Heart right ventricle (tissue), 16 donors: Measurements from ENCODE around the gene S100A4. TPM values are rescaled to one million over a fixed set of nuclear protein-coding genes. Genes with fewer than 3 reads are reported as not detected.
"Not testable (repeated sequence)": the region's sequence is repeated elsewhere in the genome, so short reads cannot be mapped to it uniquely, and the experiment has no call there.

Experiments used
- ATAC-seq, 8 donors: fragments of 200-7000 bp; cut with Tn5 transposase; one replicate each; pipeline ENCODE4 v1.9.1; 2020; ENCODE audit warnings: mild to moderate bottlenecking in 8 of 8, moderate library complexity in 8 of 8, moderate number of reproducible peaks in 1 of 8
- DNase-seq, 2 donors: peaks; one replicate each; pipeline ENCODE4 v3.0.0-alpha.2; 2020
- H3K27ac ChIP-seq, 10 donors: fragments of 200-600 bp; sonication (generic) in 2 of 10; one replicate each; pipeline versions ENCODE4 v1.5.0 to v1.8.0; 2020 to 2022; ENCODE audit warnings: mild to moderate bottlenecking in 3 of 10
- H3K27me3 ChIP-seq, 7 donors: fragments of 200-600 bp; one replicate each; pipeline ENCODE4 v1.8.0; 2021 to 2022; ENCODE audit warnings: mild to moderate bottlenecking in 2 of 7
- H3K36me3 ChIP-seq, 9 donors: fragments of 200-600 bp; sonication (generic) in 1 of 9; one replicate each; pipeline versions ENCODE4 v1.5.0 to v1.8.0; 2020 to 2022; ENCODE audit warnings: mild to moderate bottlenecking in 2 of 9
- H3K4me1 ChIP-seq, 9 donors: fragments of 200-600 bp; sonication (generic) in 1 of 9; one replicate each; pipeline versions ENCODE4 v1.5.0 to v1.8.0; 2020 to 2022; ENCODE audit warnings: mild to moderate bottlenecking in 4 of 9
- H3K4me3 ChIP-seq, 10 donors: fragments of 200-600 bp; sonication (generic) in 2 of 10; one replicate each; pipeline versions ENCODE4 v1.5.0 to v1.8.0; 2020 to 2022; ENCODE audit warnings: mild to moderate bottlenecking in 7 of 10, moderate library complexity in 2 of 10
- H3K9me3 ChIP-seq, 11 donors: fragments of 200-600 bp in 10 of 11; sonication (generic) in 2 of 11; one replicate each; pipeline versions ENCODE4 v1.5.0 to v1.8.0; 2013 to 2022; ENCODE audit warnings: mild to moderate bottlenecking in 2 of 11, control low read depth in 1 of 11, moderate library complexity in 1 of 11
- CTCF ChIP-seq, 9 donors: fragments of 200-600 bp; sonication (generic) in 2 of 9; IDR thresholded peaks; one replicate each; pipeline versions ENCODE4 v1.5.0 to v1.8.0; 2021 to 2022; ENCODE audit warnings: antibody characterized with exemption in 9 of 9, mild to moderate bottlenecking in 5 of 9, moderate library complexity in 1 of 9
- whole genome bisulfite sequencing, 2 donors: extraction: QIAGEN DNeasy Blood & Tissue Kit; methylation state at CpG; one replicate each; pipeline ENCODE4 v1.1.7; 2013; ENCODE audit warnings: inconsistent platforms in 1 of 2; 5-methylcytosine and 5-hydroxymethylcytosine counted together
- intact Hi-C, 10 donors: fragments of 100-400 bp; cut with DNase I; formaldehyde crosslinking; loops; one replicate each; pipeline versions ENCODE4 v1.11.1 to v1.14.2; 2022
- long read RNA-seq, 3 donors: library from polyadenylated mRNA; unstranded; transcript quantifications; one replicate each; pipeline ENCODE4 v2.0.0, GENCODE V29; 2020 to 2021
- polyA plus RNA-seq, 2 donors: library from polyadenylated mRNA; stranded (reverse); fragments of 200-250 nt; gene quantifications; one replicate each; pipeline ENCODE4 v1.2.3, GENCODE V29; 2013
- total RNA-seq, 10 donors: library from RNA; stranded (reverse); fragmentation: NEBNext Ultra II Directional in 3 of 10; extraction: Animal tissue kit (Norgen Biotek cat#: 25700) in 3 of 10; gene quantifications; one replicate each; pipeline versions ENCODE4 v1.2.1 to v1.2.4, GENCODE V29; 2021 to 2023
- donor health status: Arrhythmogenic right ventricular cardiomyopathy.
- donor health status: ischemic (EF 13 %, LVEDD 7.1; RV severe dilation, severe dysfunction).
- donor health status: healthy with polysubstance abuse.
- donor health status: DM: no; HTN: yes; CAD: no.
- donor health status: DM: no; HTN: no; CAD: no.
- donor health status: ischemic (EF 25% LVEDD 6.9; RV normal size, moderate dysfunction).
- donor health status: ischemic (EF 25% LVEDD 5.7; RV mildly dilated, moderate dysfunction).
- donor health status: healthy.
- donor health status: DM: yes; HTN: yes; CAD: no.
- donor health status: Ischemic cardiomyopathy.
- donor health status: ischemic (EF 35%, LVEDD 5.7; RV mildly dilated, moderate dysfunction).
- donor health status: nonischemic (EF 11% LVEDD 7.7; RV severe dilation, severe dysfunction).
- donor health status: DM: yes; HTN: yes; CAD: no.
- donor health status: PGD.
- donor health status: ischemic (EF 29% LVEDD 5.4; RV normal size, mild dysfunction).
- donor health status: nonischemic (EF 23%, LVEDD 6.1; RV moderate dilation, normal function).

Gene S100A4
- total RNA-seq (100 to 1,000 TPM in 2 of 10 donors, 10 to 100 TPM in 8; 29.4 to 166 (median 68.1) TPM), polyA plus RNA-seq (100 to 1,000 TPM; 196 to 755 TPM)
- long read RNA-seq, donor 1, transcript S100A4-204 (3 exons, 600 nt): major isoform, 21 of 30 reads
- long read RNA-seq, donor 1, transcript S100A4-201 (4 exons, 566 nt): minor isoform, 5 of 30 reads
- long read RNA-seq, donor 1, partial matches to known transcripts: 1 of 30 reads
- long read RNA-seq, donor 1, other reads (novel, unspliced or antisense): 0 of 30 reads
- long read RNA-seq, donor 2, transcript S100A4-204 (3 exons, 600 nt): major isoform, 16 of 19 reads
- long read RNA-seq, donor 2, partial matches to known transcripts: 0 of 19 reads
- long read RNA-seq, donor 2, other reads (novel, unspliced or antisense): 1 of 19 reads
- long read RNA-seq, donor 3, partial matches to known transcripts: 0 of 1 reads
- long read RNA-seq, donor 3, other reads (novel, unspliced or antisense): 0 of 1 reads

GRCh38 chr1:153545067-153546055 is at the start of gene S100A4:
TSS of gene S100A4 (minus strand) at chr1:153545806. CDS start at chr1:153544794, 1,012 bp downstream.
- WGBS, 2 donors: 44 to 52% methylated on average over 19 of the region's 19 CpGs
- peaks cover 0 to 12% (median 0%) of the 10 kb centered on the region in 9 donors for H3K36me3 ChIP-seq
- ATAC-seq: peak; percentile 87 to 94 (median 92)
- intact Hi-C loops: loop anchor here in 1 of 10 donors (1.0 kb wide), 1 partner anchor 21 kb away; no protein-coding TSS in a partner anchor
- no peaks in the 10 kb centered on the region for H3K27me3 ChIP-seq
- H3K4me1 ChIP-seq: peaks cover 29 to 100% (median 47%) of the 10 kb centered on the region in 9 donors
- DNase-seq: peak; percentile 94 to 95
- peak within 1 kb of the TSS; percentile 20 to 64 (median 52) for H3K4me3 ChIP-seq
- peak within 1 kb of the TSS; percentile 69 to 91 (median 80) for H3K27ac ChIP-seq
- H3K9me3 ChIP-seq: no peaks in the 10 kb centered on the region
- TF ChIP-seq CTCF (IDR thresholded peaks at IDR 0.05): no peak

- intact Hi-C loops: no loop called here
- Histone ChIP-seq H3K9me3 (no peaks in the 10 kb centered on the region), H3K27me3 (no peaks in the 10 kb centered on the region), H3K4me3 (no peak overlapping the region), H3K27ac (no peak overlapping the region), H3K36me3 (no peaks in the 10 kb centered on the region), H3K4me1 (peaks cover 0 to 1% (median 0%) of the 10 kb centered on the region in 9 donors)
- no peak for ATAC-seq
- 67 to 70% methylated on average over 4 of the region's 4 CpGs for WGBS, 2 donors
- no peak for TF ChIP-seq CTCF (IDR thresholded peaks at IDR 0.05)
- no peak for DNase-seq
Observed at GRCh38 chr1:153592748-153593147, 47.1 kb upstream of the S100A4 start.

- Histone ChIP-seq H3K27me3 (no peaks in the 10 kb centered on the region), H3K27ac (no peak overlapping the region), H3K4me1 (peaks cover 0 to 9% (median 0%) of the 10 kb centered on the region in 9 donors), H3K4me3 (no peak overlapping the region), H3K9me3 (no peaks in the 10 kb centered on the region), H3K36me3 (no peaks in the 10 kb centered on the region)
- WGBS, 2 donors: 74 to 82% methylated on average over 2 of the region's 2 CpGs
- ATAC-seq: no peak
- DNase-seq: no peak
- intact Hi-C loops: loop anchor here in 1 of 10 donors (5.0 kb wide), 1 partner anchor 221 kb away; no protein-coding TSS in a partner anchor
- TF ChIP-seq CTCF (IDR thresholded peaks at IDR 0.05): no peak
Observed at GRCh38 chr1:153588482-153588881, 42.9 kb upstream of the S100A4 start.

- H3K4me1 ChIP-seq, H3K27me3 ChIP-seq, DNase-seq, ATAC-seq, H3K4me3 ChIP-seq, H3K36me3 ChIP-seq, H3K27ac ChIP-seq, H3K9me3 ChIP-seq: not testable (repeated sequence)
- intact Hi-C loops: loop anchor here in 1 of 10 donors (5.0 kb wide), 1 partner anchor 221 kb away; no protein-coding TSS in a partner anchor
- WGBS, 2 donors: 90 to 92% methylated on average over 10 of the region's 10 CpGs
Observed at GRCh38 chr1:153588033-153588432, 42.4 kb upstream of the S100A4 start.
